A549 treated with Mapracorat at 1 μM for 4 hours (cell line): ENCODE data around the gene ILF2. TPM values are rescaled to one million over a fixed set of nuclear protein-coding genes. Genes with fewer than 3 reads are reported as not detected.

ENCODE experiments used
- total RNA-seq: library from RNA; stranded (reverse); fragments of 200-300 nt; extraction: Qiagen RNA extraction; gene quantifications from 5 replicates; pipeline ENCODE4 v1.2.3, GENCODE V29; 2022

ILF2 gene
- 265 to 306 TPM (median 270 TPM) in 5 replicates for total RNA-seq

GRCh38 chr1:153670859-153671627, at the start of gene ILF2:
TSS of gene ILF2 (minus strand) at chr1:153670993. CDS start at chr1:153670922, 71 bp downstream.

GRCh38 chr1:153678519-153679336, 7.9 kb upstream of the ILF2 start, which contains the start of gene NPR1:
TSS of gene NPR1 (plus strand) at chr1:153678688. CDS start at chr1:153679109, 421 bp downstream.

GRCh38 chr1:153658400-153659174, 12.2 kb downstream of the ILF2 start, which contains the start of gene SNAPIN:
TSS of gene SNAPIN (plus strand) at chr1:153658703. CDS start at chr1:153658744, 41 bp downstream.

GRCh38 chr1:153633754-153634665, 36.8 kb downstream of the ILF2 start, which contains the start of gene CHTOP:
TSS of gene CHTOP (plus strand) at chr1:153634066. CDS start at chr1:153636589, 2,523 bp downstream.

GRCh38 chr1:153627715-153628626, 42.8 kb downstream of the ILF2 start, which contains the start of gene S100A1:
TSS of gene S100A1 (plus strand) at chr1:153628434. CDS start at chr1:153630522, 2,088 bp downstream.

GRCh38 chr1:153626904-153627714, 43.7 kb downstream of the ILF2 start, which contains the start of gene S100A13:
TSS of gene S100A13 (minus strand) at chr1:153627505. CDS start at chr1:153626472, 1,033 bp downstream.

GRCh38 chr1:153616144-153616916, 54.5 kb downstream of the ILF2 start, which contains the start of gene S100A14:
TSS of gene S100A14 (minus strand) at chr1:153616325. CDS start at chr1:153615858, 467 bp downstream.

GRCh38 chr1:153612755-153613331, 58.0 kb downstream of the ILF2 start, which contains the start of gene S100A16:
TSS of gene S100A16 (minus strand) at chr1:153613137. CDS start at chr1:153608151, 4,986 bp downstream.

Other genes starting within 250 kb of the ILF2 start
- not detected in 5 replicates for gene S100A7, start 210.3 kb downstream of the ILF2 start, total RNA-seq
- gene S100A6, start 135.0 kb downstream of the ILF2 start, total RNA-seq, result 3,270 to 3,628 TPM (median 3,480 TPM) in 5 replicates
- 0.44 to 1.5 TPM (median 1.0 TPM) in 5 replicates for gene S100A5, start 130.1 kb downstream of the ILF2 start, total RNA-seq
- 1,612 to 1,772 TPM (median 1,681 TPM) in 5 replicates for gene S100A4, start 125.2 kb downstream of the ILF2 start, total RNA-seq
- gene S100A3, start 121.7 kb downstream of the ILF2 start, total RNA-seq, result 103 to 117 TPM (median 114 TPM) in 5 replicates
- 20.2 to 30.6 TPM (median 26.9 TPM) in 5 replicates for gene S100A2, start 105.1 kb downstream of the ILF2 start, total RNA-seq
- gene S100A16, start 57.9 kb downstream of the ILF2 start, total RNA-seq, result 481 to 560 TPM (median 517 TPM) in 5 replicates
- gene S100A14, start 54.7 kb downstream of the ILF2 start, total RNA-seq, result 0.24 to 0.73 TPM (median 0.38 TPM) in 5 replicates
- gene S100A13, start 43.5 kb downstream of the ILF2 start, total RNA-seq, result 169 to 188 TPM (median 172 TPM) in 5 replicates
- gene S100A1, start 42.6 kb downstream of the ILF2 start, total RNA-seq, result 0.72 to 1.2 TPM (median 0.93 TPM) in 5 replicates
- gene CHTOP, start 36.9 kb downstream of the ILF2 start, total RNA-seq, result 68.7 to 84.2 TPM (median 77.0 TPM) in 5 replicates
- 57.2 to 64.5 TPM (median 57.6 TPM) in 5 replicates for gene SNAPIN, start 12.3 kb downstream of the ILF2 start, total RNA-seq
- gene NPR1, start 7.7 kb upstream of the ILF2 start, total RNA-seq, result 1.2 to 2.1 TPM (median 1.6 TPM) in 5 replicates
- gene INTS3, start 57.1 kb upstream of the ILF2 start, total RNA-seq, result 16.0 to 19.9 TPM (median 18.2 TPM) in 5 replicates
- gene SLC27A3, start 104.4 kb upstream of the ILF2 start, total RNA-seq, result 0.82 to 1.8 TPM (median 1.4 TPM) in 5 replicates